ENCODE measurements around the gene KCNG4.

DNA sequence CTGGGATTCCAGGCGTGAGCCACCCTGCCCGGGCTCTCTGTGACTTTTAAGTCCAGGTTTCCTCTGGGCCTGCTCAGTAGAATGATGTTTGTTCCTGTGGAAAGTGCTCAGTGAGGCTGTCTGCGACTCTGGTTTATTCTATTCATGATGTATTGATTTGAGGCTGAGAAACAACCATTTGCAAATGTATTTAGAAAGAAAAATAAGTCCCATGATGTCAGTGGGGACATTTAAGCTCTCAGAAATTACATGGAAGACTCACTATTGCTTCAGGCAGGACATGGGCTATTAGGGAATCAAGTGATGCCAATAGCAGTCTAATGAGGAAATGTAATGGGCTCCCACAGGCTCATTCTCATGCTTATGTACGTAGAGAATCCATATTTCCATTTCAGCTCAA is 22.2 kb upstream of the KCNG4 start:
- no peak for TF ChIP-seq EZH2 (IDR thresholded peaks at IDR 0.05; ENCODE audit: low read depth, low read length, severe bottlenecking)
- no peak for TF ChIP-seq POLR2AphosphoS5 (IDR thresholded peaks at IDR 0.05; ENCODE audit: low read depth, low read length)
- no peak for TF ChIP-seq SIX5 (IDR thresholded peaks at IDR 0.05; ENCODE audit: low read depth, low read length)
- no peak for TF ChIP-seq POLR2A (IDR thresholded peaks at IDR 0.05; ENCODE audit: control extremely low read depth in 1 of 2, low read depth in 2 of 2, low read length in 2 of 2)
- no peak for TF ChIP-seq ZNF274 (IDR thresholded peaks at IDR 0.05; ENCODE audit: borderline replicate concordance, extremely low read depth, low read length)
- TF ChIP-seq, protein P1, sequence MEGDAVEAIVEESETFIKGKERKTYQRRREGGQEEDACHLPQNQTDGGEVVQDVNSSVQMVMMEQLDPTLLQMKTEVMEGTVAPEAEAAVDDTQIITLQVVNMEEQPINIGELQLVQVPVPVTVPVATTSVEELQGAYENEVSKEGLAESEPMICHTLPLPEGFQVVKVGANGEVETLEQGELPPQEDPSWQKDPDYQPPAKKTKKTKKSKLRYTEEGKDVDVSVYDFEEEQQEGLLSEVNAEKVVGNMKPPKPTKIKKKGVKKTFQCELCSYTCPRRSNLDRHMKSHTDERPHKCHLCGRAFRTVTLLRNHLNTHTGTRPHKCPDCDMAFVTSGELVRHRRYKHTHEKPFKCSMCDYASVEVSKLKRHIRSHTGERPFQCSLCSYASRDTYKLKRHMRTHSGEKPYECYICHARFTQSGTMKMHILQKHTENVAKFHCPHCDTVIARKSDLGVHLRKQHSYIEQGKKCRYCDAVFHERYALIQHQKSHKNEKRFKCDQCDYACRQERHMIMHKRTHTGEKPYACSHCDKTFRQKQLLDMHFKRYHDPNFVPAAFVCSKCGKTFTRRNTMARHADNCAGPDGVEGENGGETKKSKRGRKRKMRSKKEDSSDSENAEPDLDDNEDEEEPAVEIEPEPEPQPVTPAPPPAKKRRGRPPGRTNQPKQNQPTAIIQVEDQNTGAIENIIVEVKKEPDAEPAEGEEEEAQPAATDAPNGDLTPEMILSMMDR (IDR thresholded peaks at IDR 0.05; ENCODE audit: control extremely low read depth in 1 of 3, insufficient read depth in 1 of 3, low read depth in 1 of 3, low read length in 3 of 3) = no peak

All from H1 (cell line).